SJCRH30 (cell line): Measurements from ENCODE around the gene FITM2. TPM values are rescaled to one million over a fixed set of nuclear protein-coding genes. Genes with fewer than 3 reads are reported as not detected.

Experiments used
- total RNA-seq: library from RNA; depleted of rRNA; stranded (reverse); fragments of >200 nt; shearing (Covaris generic); gene quantifications from 2 replicates; pipeline ENCODE4 v1.2.3, GENCODE V29; 2014; rRNA removed

Gene FITM2
- total RNA-seq, 1 experiment from 2014 or later, result 5.7 TPM

Other genes with a start within 250 kb of the FITM2 start
- gene JPH2, start 124.0 kb downstream of the FITM2 start, total RNA-seq, result 6.7 and 7.4 TPM in 2 replicates
- gene OSER1, start 100.4 kb downstream of the FITM2 start, total RNA-seq, result 50.6 and 54.9 TPM in 2 replicates
- gene GDAP1L1, start 63.9 kb downstream of the FITM2 start, total RNA-seq, result not detected in 2 replicates
- gene R3HDML, start 25.8 kb upstream of the FITM2 start, total RNA-seq, result not detected in 2 replicates
- not detected in 2 replicates for gene HNF4A, start 44.5 kb upstream of the FITM2 start, total RNA-seq
- 13.3 and 14.1 TPM in 2 replicates for gene TTPAL, start 164.7 kb upstream of the FITM2 start, total RNA-seq
- 48.4 and 50.7 TPM in 2 replicates for gene SERINC3, start 210.9 kb upstream of the FITM2 start, total RNA-seq